H9 (cell line): ENCODE measurements around the gene FBXL20. TPM values are rescaled to one million over a fixed set of nuclear protein-coding genes. Genes with fewer than 3 reads are reported as not detected.
"Not testable (repeated sequence)": the region's sequence is repeated elsewhere in the genome, so short reads cannot be mapped to it uniquely, and the experiment has no call there.

Experiments
- DNase-seq: peaks from one replicate; pipeline ENCODE4 v3.0.0-alpha.2; 2017
- H2AFZ ChIP-seq: one replicate; pipeline ENCODE4 v1.6.1; 2013; ENCODE audit warnings: mild to moderate bottlenecking, low read length, control low read depth, moderate library complexity
- H2AK5ac ChIP-seq: 2 replicates; pipeline ENCODE4 v1.6.1; 2013; ENCODE audit warnings: low read length, control low read depth, mixed read lengths; ENCODE audit not compliant: insufficient read length
- H2BK120ac ChIP-seq: one replicate; pipeline ENCODE4 v1.6.1; 2013; ENCODE audit warnings: low read depth, mild to moderate bottlenecking, low read length, control low read depth, inconsistent platforms; ENCODE audit not compliant: poor library complexity, severe bottlenecking
- H2BK12ac ChIP-seq: 2 replicates; pipeline ENCODE4 v1.6.1; 2013; ENCODE audit warnings: low read length, control low read depth, mixed read lengths, low read depth; ENCODE audit not compliant: insufficient read length
- H2BK15ac ChIP-seq: 2 replicates; pipeline ENCODE4 v1.6.1; 2013; ENCODE audit warnings: low read depth, low read length, control low read depth
- H2BK20ac ChIP-seq: one replicate; pipeline ENCODE4 v1.6.1; 2013; ENCODE audit warnings: low read depth, mild to moderate bottlenecking, low read length, control low read depth, inconsistent platforms; ENCODE audit not compliant: poor library complexity, severe bottlenecking
- H2BK5ac ChIP-seq: 2 replicates; pipeline ENCODE4 v1.6.1; 2013; ENCODE audit warnings: low read length, control low read depth, mixed read lengths; ENCODE audit not compliant: insufficient read length
- H3K14ac ChIP-seq: 2 replicates; pipeline ENCODE4 v1.6.1; 2013; ENCODE audit warnings: low read length, control low read depth; ENCODE audit not compliant: insufficient read depth
- H3K18ac ChIP-seq: 2 replicates; pipeline ENCODE4 v1.6.1; 2013; ENCODE audit warnings: low read depth, mild to moderate bottlenecking, mixed read lengths, low read length, control low read depth; ENCODE audit not compliant: insufficient read length
- H3K23ac ChIP-seq: 2 replicates; pipeline ENCODE4 v1.6.1; 2013; ENCODE audit warnings: low read length, control low read depth, mixed read lengths, low read depth; ENCODE audit not compliant: insufficient read length
- H3K23me2 ChIP-seq: 2 replicates; pipeline ENCODE4 v1.6.1; 2013; ENCODE audit warnings: low read depth, mild to moderate bottlenecking, mixed read lengths, low read length, control low read depth; ENCODE audit not compliant: insufficient read length, poor library complexity, severe bottlenecking
- H3K27ac ChIP-seq: 2 replicates; pipeline ENCODE4 v1.5.1; 2013; ENCODE audit warnings: low read length, control low read depth, mixed read lengths, low read depth; ENCODE audit not compliant: insufficient read length
- H3K27me3 ChIP-seq: 2 replicates; pipeline ENCODE4 v1.6.1; 2013; ENCODE audit warnings: low read length, control low read depth, inconsistent platforms; ENCODE audit not compliant: insufficient read depth
- H3K4ac ChIP-seq: 2 replicates; pipeline ENCODE4 v1.6.1; 2013; ENCODE audit warnings: low read depth, mild to moderate bottlenecking, control low read depth, inconsistent platforms, low read length, moderate library complexity
- H3K4me1 ChIP-seq: 2 replicates; pipeline ENCODE4 v1.6.1; 2013; ENCODE audit warnings: low read length, control low read depth, inconsistent platforms; ENCODE audit not compliant: insufficient read depth
- H3K4me2 ChIP-seq: 2 replicates; pipeline ENCODE4 v1.6.1; 2013; ENCODE audit warnings: low read length, control low read depth, mixed read lengths; ENCODE audit not compliant: insufficient read length, insufficient read depth
- H3K56ac ChIP-seq: 2 replicates; pipeline ENCODE4 v1.6.1; 2013; ENCODE audit warnings: low read depth, mild to moderate bottlenecking, mixed read lengths, low read length, control low read depth; ENCODE audit not compliant: insufficient read length
- H3K79me1 ChIP-seq: 2 replicates; pipeline ENCODE4 v1.6.1; 2013; ENCODE audit warnings: low read depth, mild to moderate bottlenecking, moderate library complexity, low read length, control low read depth, inconsistent platforms; ENCODE audit not compliant: insufficient read depth, poor library complexity, severe bottlenecking
- H3K79me2 ChIP-seq: 2 replicates; pipeline ENCODE4 v1.6.1; 2013; ENCODE audit warnings: low read length, control low read depth, inconsistent platforms; ENCODE audit not compliant: insufficient read depth
- H3K9ac ChIP-seq: 2 replicates; pipeline ENCODE4 v1.6.1; 2013; ENCODE audit warnings: low read length, control low read depth, mixed read lengths; ENCODE audit not compliant: insufficient read length; ENCODE audit errors: extremely low read depth
- H3K9me3 ChIP-seq: one replicate; pipeline ENCODE4 v1.6.1; 2013; ENCODE audit warnings: low read depth, low read length, inconsistent platforms; ENCODE audit not compliant: control insufficient read depth
- H3T11ph ChIP-seq: one replicate; pipeline ENCODE4 v1.6.1; 2013; ENCODE audit warnings: mild to moderate bottlenecking, low read length, control low read depth, inconsistent platforms
- H4K20me1 ChIP-seq: one replicate; pipeline ENCODE4 v1.6.1; 2013; ENCODE audit not compliant: control insufficient read depth, insufficient read length, insufficient read depth
- H4K5ac ChIP-seq: 2 replicates; pipeline ENCODE4 v1.6.1; 2013; ENCODE audit warnings: low read depth, mild to moderate bottlenecking, mixed read lengths, low read length, control low read depth; ENCODE audit not compliant: insufficient read length
- H4K8ac ChIP-seq: replicated peaks from 2 replicates; pipeline ENCODE4 v1.6.1; 2013; ENCODE audit warnings: low read length, control low read depth, mixed read lengths, low read depth; ENCODE audit not compliant: insufficient read length
- H4K91ac ChIP-seq: 2 replicates; pipeline ENCODE4 v1.6.1; 2013; ENCODE audit warnings: low read depth, mild to moderate bottlenecking, moderate library complexity, mixed read lengths, low read length, control low read depth; ENCODE audit not compliant: insufficient read length
- H3K27ac Mint-ChIP-seq, 3 experiments: 2 replicates in 2 of 3; 3 replicates in 1 of 3; pipeline ENCODE4 v1.8.0; 2020 to 2021; ENCODE audit warnings: mixed read lengths in 3 of 3, mild to moderate bottlenecking in 1 of 3, moderate library complexity in 1 of 3
- H3K27me3 Mint-ChIP-seq: 2 replicates; pipeline ENCODE4 v1.8.0; 2021; ENCODE audit warnings: low read depth, mild to moderate bottlenecking, moderate library complexity, mixed read lengths
- H3K36me3 Mint-ChIP-seq, 3 experiments: 2 replicates in 2 of 3; 3 replicates in 1 of 3; pipeline ENCODE4 v1.8.0; 2020 to 2021; ENCODE audit warnings: low read depth in 3 of 3, mixed read lengths in 3 of 3; ENCODE audit not compliant: insufficient read depth in 1 of 3
- H3K4me1 Mint-ChIP-seq, 2 experiments: 2 replicates each; pipeline ENCODE4 v1.8.0; 2020; ENCODE audit warnings: mixed read lengths in 2 of 2
- H3K4me3 Mint-ChIP-seq, 2 experiments: 2 replicates in 1 of 2; 3 replicates in 1 of 2; pipeline ENCODE4 v1.8.0; 2020 to 2021; ENCODE audit warnings: mild to moderate bottlenecking in 2 of 2, mixed read lengths in 2 of 2, moderate library complexity in 1 of 2
- H3K9me3 Mint-ChIP-seq, 2 experiments: 2 replicates in 1 of 2; 3 replicates in 1 of 2; pipeline ENCODE4 v1.8.0; 2020; ENCODE audit warnings: mild to moderate bottlenecking in 2 of 2, mixed read lengths in 2 of 2, moderate library complexity in 1 of 2
- WGBS: extraction: QIAGEN DNeasy Blood & Tissue Kit; methylation state at CpG from one replicate; pipeline ENCODE4 v1.1.7; 2013; ENCODE audit warnings: missing lambda C conversion rate, low lambda C conversion rate, mixed read lengths; ENCODE audit not compliant: insufficient read length; ENCODE audit errors: extremely low coverage; 5-methylcytosine and 5-hydroxymethylcytosine counted together
- total RNA-seq: library from RNA; stranded (reverse); gene quantifications from 2 replicates; pipeline ENCODE4 v1.2.1, GENCODE V29; 2021
- TF ChIP-seq, protein P1 (sequence below): fragments of 200-600 bp; sonication (generic); conservative IDR thresholded peaks from 3 replicates; pipeline ENCODE4 v1.8.0; 2021; ENCODE audit warnings: antibody characterized with exemption, mild to moderate bottlenecking

The FBXL20 gene
- total RNA-seq, 1 experiment from 2014 or later = 18.4 TPM

DNA sequence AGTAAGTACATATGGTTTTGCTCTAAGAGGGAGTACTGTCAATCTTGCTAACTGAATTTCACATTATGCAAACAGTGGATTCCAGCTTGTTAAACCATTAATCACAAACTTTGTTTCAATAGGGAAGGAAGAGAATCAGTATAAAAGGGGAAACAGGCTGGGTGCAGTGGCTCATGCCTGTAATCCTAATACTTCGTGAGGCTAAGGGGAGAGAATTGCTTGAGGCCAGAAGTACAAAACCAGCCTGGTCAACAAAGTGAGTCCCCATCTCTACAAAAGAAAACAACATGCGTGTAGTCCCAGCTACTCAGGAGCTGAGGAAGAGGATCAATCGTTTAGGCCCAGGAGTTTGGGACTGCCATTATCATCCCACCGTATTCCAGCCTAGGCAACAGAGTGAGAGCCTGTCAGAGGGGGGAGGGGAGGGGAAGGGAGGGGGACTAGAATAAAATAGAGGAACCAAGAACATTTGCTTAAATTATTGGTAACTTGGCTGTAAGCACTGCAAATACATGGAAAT lies 65.7 kb downstream of the FBXL20 start:
- no peak overlapping the region for H2BK120ac ChIP-seq
- H3K14ac ChIP-seq = no peak overlapping the region
- no peaks in the 10 kb centered on the region for H3K23me2 ChIP-seq
- H3K4ac ChIP-seq = no peak overlapping the region
- Mint-ChIP-seq H3K9me3 (peaks cover 38 to 45% of the 10 kb centered on the region in 2 experiments), H3K36me3 (peaks cover 33 to 59% (median 56%) of the 10 kb centered on the region in 3 experiments), H3K27me3 (no peaks in the 10 kb centered on the region), H3K4me3 (no peak overlapping the region), H3K27ac (no peak overlapping the region), H3K4me1 (no peaks in the 10 kb centered on the region)
- H2BK12ac ChIP-seq = no peak overlapping the region
- no peaks in the 10 kb centered on the region for H3K4me1 ChIP-seq
- H3K23ac ChIP-seq = no peak overlapping the region
- TF ChIP-seq, protein P1, sequence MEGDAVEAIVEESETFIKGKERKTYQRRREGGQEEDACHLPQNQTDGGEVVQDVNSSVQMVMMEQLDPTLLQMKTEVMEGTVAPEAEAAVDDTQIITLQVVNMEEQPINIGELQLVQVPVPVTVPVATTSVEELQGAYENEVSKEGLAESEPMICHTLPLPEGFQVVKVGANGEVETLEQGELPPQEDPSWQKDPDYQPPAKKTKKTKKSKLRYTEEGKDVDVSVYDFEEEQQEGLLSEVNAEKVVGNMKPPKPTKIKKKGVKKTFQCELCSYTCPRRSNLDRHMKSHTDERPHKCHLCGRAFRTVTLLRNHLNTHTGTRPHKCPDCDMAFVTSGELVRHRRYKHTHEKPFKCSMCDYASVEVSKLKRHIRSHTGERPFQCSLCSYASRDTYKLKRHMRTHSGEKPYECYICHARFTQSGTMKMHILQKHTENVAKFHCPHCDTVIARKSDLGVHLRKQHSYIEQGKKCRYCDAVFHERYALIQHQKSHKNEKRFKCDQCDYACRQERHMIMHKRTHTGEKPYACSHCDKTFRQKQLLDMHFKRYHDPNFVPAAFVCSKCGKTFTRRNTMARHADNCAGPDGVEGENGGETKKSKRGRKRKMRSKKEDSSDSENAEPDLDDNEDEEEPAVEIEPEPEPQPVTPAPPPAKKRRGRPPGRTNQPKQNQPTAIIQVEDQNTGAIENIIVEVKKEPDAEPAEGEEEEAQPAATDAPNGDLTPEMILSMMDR = no peak
- H2BK15ac ChIP-seq = no peak overlapping the region
- no peak overlapping the region for H3K27ac ChIP-seq
- H2AK5ac ChIP-seq = no peak overlapping the region
- no peak overlapping the region for H4K91ac ChIP-seq
- no peak overlapping the region for H4K5ac ChIP-seq
- H3T11ph ChIP-seq = no peak overlapping the region
- H2BK5ac ChIP-seq = no peak overlapping the region
- no peaks in the 10 kb centered on the region for H4K20me1 ChIP-seq
- H3K4me2 ChIP-seq = no peak overlapping the region
- H3K9ac ChIP-seq = no peak overlapping the region
- no peaks in the 10 kb centered on the region for H3K9me3 ChIP-seq
- no peak overlapping the region for H3K18ac ChIP-seq
- no CpG with 5 or more reads among the region's 4 CpGs for WGBS
- no peaks in the 10 kb centered on the region for H3K79me1 ChIP-seq
- H2AFZ ChIP-seq = no peak overlapping the region
- no peak overlapping the region for H2BK20ac ChIP-seq
- H4K8ac ChIP-seq = no peak overlapping the region
- no peak overlapping the region for H3K56ac ChIP-seq
- no peaks in the 10 kb centered on the region for H3K79me2 ChIP-seq
- DNase-seq = no peak
- H3K27me3 ChIP-seq = no peaks in the 10 kb centered on the region

DNA sequence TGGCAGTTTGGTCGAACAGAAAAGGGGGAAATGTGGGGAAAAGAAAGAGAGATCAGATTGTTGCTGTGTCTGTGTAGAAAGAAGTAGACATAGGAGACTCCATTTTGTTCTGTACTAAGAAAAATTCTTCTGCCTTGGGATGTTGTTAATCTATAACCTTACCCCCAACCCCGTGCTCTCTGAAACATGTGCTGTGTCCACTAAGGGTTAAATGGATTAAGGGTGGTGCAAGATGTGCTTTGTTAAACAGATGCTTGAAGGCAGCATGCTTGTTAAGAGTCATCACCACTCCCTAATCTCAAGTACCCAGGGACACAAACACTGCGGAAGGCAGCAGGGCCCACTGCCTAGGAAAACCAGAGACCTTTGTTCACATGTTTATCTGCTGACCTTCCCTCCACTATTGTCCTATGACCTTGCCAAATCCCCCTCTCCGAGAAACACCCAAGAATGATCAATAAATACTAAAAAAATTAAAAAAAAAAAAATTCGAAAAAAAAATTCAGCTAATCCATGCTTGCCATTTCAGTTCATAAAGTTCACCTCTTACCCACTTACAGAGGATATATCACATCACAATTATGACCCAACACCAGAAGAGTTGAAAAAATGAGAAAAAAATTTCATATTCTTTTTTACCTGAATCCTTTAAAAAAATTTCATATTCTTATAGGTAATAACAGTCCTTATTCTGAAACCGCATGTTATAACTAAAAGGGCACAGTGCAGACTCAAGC lies 67.2 kb downstream of the FBXL20 start:
- H3K79me2 ChIP-seq, H3K56ac ChIP-seq, H3K79me1 ChIP-seq, H3T11ph ChIP-seq, H3K4me3 Mint-ChIP-seq, H3K27me3 Mint-ChIP-seq, H3K27ac ChIP-seq, H3K4me1 ChIP-seq, H3K14ac ChIP-seq, H3K27me3 ChIP-seq, H4K8ac ChIP-seq, H2BK15ac ChIP-seq, H2BK5ac ChIP-seq, H4K20me1 ChIP-seq, H3K4me1 Mint-ChIP-seq, H2BK20ac ChIP-seq, H4K5ac ChIP-seq, H3K9ac ChIP-seq, H2BK12ac ChIP-seq, H3K4ac ChIP-seq, H2AK5ac ChIP-seq, H3K18ac ChIP-seq, H4K91ac ChIP-seq, H3K4me2 ChIP-seq, H3K27ac Mint-ChIP-seq, H2AFZ ChIP-seq, H2BK120ac ChIP-seq, H3K9me3 ChIP-seq, DNase-seq, H3K23ac ChIP-seq, H3K23me2 ChIP-seq: not testable (repeated sequence)
- WGBS = no CpG with 5 or more reads among the region's 6 CpGs
- Mint-ChIP-seq H3K36me3 (peaks cover 30 to 55% (median 52%) of the 10 kb centered on the region in 3 experiments), H3K9me3 (peaks cover 38 to 45% of the 10 kb centered on the region in 2 experiments)
